ENCODE data around the gene ADGRV1.

ADGRV1 gene

DNA sequence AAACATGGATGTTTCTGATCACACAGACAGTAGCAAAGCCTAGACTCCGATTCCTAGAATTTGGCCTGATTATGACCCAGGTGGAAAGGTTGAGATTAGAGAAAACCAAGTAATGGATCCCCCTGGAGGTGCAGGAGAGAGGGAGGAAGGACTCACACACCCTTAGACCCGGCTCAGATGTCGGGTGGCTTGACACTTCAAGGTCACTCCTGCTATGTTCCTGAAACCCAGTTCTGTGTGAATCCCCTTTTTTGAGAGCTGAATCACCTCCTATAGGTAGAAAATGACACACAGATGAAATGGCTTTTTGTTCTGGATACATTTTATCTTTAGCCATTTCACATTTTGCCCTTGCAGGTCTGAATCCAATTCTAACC lies 631.7 kb downstream of the ADGRV1 start:
- DNase-seq (ENCODE audit: low read depth in 2 of 2), result no peak

DNA sequence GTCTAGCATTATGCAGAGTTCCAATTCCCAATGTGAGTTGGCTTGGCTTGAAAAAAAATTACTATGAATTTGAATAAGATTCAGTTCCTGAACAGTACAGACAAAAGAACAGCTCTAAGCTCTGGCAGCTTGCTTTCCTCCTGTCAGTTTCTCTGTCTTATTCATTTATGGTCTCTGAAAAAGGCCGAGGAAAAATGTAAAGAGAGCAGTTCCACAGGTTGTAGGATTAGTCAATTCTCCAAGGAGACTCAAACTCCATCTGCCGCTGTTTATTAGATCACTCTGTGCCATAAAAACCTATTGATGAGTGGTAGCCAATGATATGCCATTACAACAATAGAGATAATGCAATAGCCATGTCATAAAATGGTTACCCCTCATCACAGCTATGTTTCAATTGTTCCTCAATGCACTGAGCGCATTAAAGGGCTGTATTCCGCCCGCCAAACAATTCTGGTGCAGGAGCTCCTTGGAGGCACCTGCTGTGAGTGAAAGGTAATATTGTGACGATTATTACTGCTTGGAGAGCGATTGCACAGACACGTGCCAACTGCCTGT lies 636.3 kb downstream of the ADGRV1 start:
- DNase-seq (ENCODE audit: low read depth in 2 of 2), result no peak

DNA sequence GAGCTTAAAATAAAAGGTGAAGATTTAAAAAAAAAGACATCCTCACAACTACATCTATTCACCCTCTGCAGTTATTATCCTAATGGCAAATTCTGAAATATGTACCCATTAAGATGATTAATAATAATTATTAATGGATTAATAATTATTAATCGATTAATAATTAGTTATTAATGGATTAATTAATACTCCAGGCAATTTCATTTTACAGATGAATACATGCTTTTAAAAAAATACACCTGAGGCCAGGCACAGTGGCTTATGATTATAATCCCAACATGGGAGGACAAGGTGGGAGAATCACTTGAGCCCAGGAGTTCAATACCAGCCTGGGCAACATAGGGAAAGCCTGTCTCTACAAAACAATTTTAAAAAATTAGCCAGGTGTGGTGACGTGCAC lies 642.1 kb downstream of the ADGRV1 start:
- no peak for DNase-seq (ENCODE audit: low read depth in 2 of 2)

DNA sequence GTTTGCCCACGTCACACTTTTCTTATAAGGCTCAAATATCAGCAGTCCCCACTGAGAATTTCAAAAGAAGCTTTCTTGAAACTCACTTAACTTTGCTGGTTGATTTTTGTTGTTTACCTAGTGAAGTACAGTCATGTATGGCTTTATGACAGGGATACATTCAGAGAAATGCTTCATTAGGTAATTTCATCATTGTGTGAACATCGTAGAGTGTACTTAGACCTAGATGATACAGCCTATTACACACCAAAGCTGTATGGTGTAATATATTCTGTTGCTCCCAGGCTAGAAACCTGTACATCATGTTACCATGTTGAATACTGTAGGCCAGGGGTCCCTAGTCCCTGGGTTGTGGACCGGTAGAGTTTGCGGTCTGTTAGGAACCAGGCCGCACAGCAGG lies 647.5 kb downstream of the ADGRV1 start:
- DNase-seq (ENCODE audit: low read depth in 2 of 2), result no peak

DNA sequence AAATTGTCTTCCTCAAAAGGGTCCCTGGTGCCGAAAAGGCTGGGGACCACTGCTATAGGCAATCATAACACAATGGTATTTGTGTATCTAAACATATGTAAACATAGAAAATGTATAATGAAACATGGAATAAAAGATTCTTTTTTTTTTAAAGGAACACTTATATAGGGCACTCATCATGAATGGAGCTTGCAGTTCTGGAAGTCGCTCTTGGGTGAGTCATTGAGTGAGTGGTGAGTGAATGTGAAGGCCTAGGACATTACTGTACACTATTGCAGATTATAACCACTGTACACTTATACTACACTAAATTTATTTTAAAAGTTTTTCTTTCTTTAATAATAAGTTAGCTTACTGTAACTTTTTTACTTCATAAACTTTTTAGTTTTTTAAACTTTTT lies 648.1 kb downstream of the ADGRV1 start:
- no peak for DNase-seq (ENCODE audit: low read depth in 2 of 2)

DNA sequence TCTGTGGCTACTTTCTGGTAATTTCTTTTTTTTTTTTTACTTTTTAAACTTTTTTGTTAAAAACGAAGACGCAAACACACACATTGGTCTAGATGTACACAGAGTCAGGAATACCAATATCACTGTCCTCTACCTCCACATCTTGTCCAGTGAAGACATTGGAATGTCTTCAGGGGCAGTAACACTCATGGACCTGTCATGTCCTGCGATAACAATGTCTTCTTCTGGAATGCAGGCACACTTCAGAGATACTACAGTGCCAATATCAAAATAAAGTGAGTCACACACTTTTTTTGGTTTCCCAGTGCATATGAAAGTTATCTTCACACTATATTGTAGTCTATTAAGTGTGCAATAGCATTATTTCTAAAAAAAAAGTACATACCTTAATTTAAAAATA lies 648.7 kb downstream of the ADGRV1 start:
- no peak for DNase-seq (ENCODE audit: low read depth in 2 of 2)

DNA sequence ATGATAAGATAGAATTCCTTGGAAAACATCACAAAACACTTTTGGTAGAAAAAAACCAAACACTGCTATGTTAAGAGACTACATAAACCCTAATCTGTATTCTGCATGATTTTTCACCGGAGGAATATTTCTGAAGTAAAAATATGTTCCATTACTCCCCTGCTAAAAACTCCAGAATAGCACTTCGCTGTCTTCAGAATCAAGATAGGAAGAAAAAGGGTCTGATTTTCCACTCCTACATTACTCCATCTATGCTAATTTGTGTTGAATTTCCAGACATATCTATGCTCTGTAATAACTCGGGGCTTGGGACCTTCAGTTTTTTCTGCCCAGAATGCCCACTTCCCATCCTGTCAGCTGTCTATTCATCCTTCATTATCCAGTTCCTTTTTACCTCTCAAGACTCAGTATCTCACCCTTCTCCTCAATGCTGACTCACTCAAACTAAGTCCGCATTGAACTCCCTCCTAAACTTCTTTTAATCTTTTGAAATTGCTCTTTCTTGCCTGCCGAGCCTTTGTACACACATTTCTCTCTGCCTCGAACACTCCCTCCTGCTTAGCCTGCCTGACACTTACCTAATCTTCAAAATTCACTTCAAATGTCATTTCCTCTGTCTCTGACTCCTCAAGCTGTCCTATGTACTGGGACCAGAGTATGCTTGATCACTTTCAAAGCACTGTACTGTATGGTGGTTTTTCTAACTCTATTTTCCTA lies 653.6 kb downstream of the ADGRV1 start:
- no peak for DNase-seq (ENCODE audit: low read depth in 2 of 2)

DNA sequence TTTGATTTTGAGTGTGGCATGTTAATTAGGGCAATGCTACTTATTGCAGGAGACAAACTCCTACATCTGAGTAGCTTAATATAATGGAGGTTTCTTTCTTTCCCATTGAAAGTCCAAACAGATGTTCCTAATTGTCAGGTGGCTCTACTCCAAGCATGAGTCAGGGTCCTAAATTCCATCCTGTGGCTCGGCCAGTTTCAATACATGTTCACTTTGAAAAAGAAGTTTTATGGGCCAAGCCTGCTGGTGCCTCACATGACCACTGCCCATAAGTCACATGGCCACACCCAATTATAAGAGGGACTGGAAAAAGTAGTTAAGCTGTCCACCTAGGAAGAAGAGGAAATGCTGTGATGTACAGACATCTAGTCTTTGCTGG lies 654.1 kb downstream of the ADGRV1 start:
- DNase-seq (ENCODE audit: low read depth in 2 of 2), result no peak

All from stimulated activated CD8-positive, alpha-beta memory T cell treated with anti-CD3 and anti-CD28 coated beads, Interleukin-7, amount 100 ng/mL, for 4 hours (primary cell).